CD1c-positive myeloid dendritic cell (primary cell): Measurements from ENCODE around the gene IFNGR2.

ENCODE experiments used
- DNase-seq: peaks from one replicate; pipeline ENCODE4 v3.0.0-alpha.2; 2016; ENCODE audit errors: extremely low spot score

IFNGR2 gene

DNA sequence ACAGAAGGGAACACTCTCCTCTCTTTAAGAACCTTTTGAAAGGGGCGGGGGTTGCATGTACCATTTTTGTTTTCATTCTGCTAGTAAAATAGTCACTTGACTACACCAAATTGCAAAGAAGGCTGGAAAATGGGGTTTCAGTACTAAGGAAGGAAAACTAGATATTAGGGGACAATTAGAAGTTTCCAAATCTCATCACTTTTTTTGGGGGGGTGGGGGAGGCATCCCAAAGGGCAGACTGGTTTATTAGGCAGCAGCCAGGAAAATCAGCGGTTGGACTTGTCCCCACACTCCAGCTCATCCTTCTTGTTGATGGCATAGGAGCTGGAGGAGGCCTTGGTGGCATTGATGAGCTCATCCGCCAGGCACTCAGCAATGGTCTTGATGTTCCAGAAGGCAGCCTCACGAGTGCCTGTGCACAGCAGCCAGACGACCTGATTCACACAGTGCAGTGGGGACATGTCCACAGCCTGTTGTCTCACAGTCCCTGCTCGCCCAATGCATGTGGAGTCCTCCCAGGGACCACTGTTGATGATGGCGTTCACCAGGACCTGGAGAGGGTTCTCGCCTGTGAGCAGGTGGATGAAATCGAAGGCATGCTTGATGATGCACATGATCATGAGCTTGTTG is 78.2 kb downstream of the IFNGR2 start:
- no peak for DNase-seq
